ENCODE results near the gene ZSWIM8.

DNA sequence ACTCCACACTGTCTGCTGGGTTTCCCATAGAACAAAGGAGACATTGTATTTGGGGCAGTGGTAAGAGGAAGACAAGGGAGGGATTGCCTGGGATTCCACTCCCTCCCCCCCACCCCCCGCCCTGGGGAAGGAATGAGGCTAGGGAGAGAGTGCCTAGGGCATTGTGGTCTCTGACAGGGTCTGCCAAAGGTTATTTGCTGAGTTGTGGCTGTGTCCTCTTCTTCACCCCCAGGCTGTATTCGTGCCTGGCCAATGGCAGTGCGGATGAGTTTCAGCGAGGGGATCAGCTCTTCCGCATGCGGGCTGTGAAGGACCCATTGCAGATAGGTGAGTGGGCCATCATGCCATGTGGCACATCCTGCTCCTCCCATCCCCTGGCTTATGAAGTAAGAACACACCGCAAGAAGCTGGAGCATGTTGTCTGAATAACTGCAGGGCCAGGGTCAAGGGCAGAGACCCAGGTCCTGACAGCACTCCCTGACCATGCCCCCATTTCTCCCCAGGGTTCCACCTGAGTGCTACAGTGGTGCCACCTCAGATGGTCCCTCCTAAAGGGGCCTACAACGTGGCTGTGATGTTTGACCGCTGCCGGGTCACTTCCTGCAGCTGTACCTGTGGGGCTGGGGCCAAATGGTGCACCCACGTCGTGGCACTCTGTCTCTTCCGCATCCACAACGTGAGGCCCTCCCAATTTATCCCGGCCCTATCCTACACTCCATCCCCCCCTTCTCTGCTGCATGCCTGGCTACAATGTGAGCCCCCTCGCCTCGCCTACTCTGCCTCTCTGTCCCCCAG, 3.7 kb downstream of the ZSWIM8 start:
- TF ChIP-seq FOXM1 (IDR thresholded peaks at IDR 0.05; ENCODE audit: borderline replicate concordance, low read depth) (no peak), TAF1 (IDR thresholded peaks at IDR 0.05; ENCODE audit: low read depth) (no peak), EP300 (IDR thresholded peaks at IDR 0.05; ENCODE audit: borderline replicate concordance) (no peak), YY1 (IDR thresholded peaks at IDR 0.05; ENCODE audit: low read depth) (no peak), TCF12 (IDR thresholded peaks at IDR 0.05; ENCODE audit: low read depth) (no peak), TEAD4 (IDR thresholded peaks at IDR 0.05) (no peak), ZBTB7A (IDR thresholded peaks at IDR 0.05; ENCODE audit: low read depth) (no peak), CREB1 (IDR thresholded peaks at IDR 0.05; ENCODE audit: low read depth) (no peak), RAD21 (IDR thresholded peaks at IDR 0.05; ENCODE audit: low read depth) (no peak), CEBPB (IDR thresholded peaks at IDR 0.05) (no peak), EGR1 (IDR thresholded peaks at IDR 0.05) (no peak)
- TF ChIP-seq, protein P1, sequence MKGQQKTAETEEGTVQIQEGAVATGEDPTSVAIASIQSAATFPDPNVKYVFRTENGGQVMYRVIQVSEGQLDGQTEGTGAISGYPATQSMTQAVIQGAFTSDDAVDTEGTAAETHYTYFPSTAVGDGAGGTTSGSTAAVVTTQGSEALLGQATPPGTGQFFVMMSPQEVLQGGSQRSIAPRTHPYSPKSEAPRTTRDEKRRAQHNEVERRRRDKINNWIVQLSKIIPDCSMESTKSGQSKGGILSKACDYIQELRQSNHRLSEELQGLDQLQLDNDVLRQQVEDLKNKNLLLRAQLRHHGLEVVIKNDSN (IDR thresholded peaks at IDR 0.05), result no peak
- TF ChIP-seq, protein P2, sequence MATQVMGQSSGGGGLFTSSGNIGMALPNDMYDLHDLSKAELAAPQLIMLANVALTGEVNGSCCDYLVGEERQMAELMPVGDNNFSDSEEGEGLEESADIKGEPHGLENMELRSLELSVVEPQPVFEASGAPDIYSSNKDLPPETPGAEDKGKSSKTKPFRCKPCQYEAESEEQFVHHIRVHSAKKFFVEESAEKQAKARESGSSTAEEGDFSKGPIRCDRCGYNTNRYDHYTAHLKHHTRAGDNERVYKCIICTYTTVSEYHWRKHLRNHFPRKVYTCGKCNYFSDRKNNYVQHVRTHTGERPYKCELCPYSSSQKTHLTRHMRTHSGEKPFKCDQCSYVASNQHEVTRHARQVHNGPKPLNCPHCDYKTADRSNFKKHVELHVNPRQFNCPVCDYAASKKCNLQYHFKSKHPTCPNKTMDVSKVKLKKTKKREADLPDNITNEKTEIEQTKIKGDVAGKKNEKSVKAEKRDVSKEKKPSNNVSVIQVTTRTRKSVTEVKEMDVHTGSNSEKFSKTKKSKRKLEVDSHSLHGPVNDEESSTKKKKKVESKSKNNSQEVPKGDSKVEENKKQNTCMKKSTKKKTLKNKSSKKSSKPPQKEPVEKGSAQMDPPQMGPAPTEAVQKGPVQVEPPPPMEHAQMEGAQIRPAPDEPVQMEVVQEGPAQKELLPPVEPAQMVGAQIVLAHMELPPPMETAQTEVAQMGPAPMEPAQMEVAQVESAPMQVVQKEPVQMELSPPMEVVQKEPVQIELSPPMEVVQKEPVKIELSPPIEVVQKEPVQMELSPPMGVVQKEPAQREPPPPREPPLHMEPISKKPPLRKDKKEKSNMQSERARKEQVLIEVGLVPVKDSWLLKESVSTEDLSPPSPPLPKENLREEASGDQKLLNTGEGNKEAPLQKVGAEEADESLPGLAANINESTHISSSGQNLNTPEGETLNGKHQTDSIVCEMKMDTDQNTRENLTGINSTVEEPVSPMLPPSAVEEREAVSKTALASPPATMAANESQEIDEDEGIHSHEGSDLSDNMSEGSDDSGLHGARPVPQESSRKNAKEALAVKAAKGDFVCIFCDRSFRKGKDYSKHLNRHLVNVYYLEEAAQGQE (IDR thresholded peaks at IDR 0.05; ENCODE audit: low read depth), result no peak
- TF ChIP-seq, protein P3, sequence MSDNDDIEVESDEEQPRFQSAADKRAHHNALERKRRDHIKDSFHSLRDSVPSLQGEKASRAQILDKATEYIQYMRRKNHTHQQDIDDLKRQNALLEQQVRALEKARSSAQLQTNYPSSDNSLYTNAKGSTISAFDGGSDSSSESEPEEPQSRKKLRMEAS (IDR thresholded peaks at IDR 0.05), result no peak
